ENCODE data around the gene ERCC2. TPM values are rescaled to one million over a fixed set of nuclear protein-coding genes. Genes with fewer than 3 reads are reported as not detected.
"Not testable (repeated sequence)": the region's sequence is repeated elsewhere in the genome, so short reads cannot be mapped to it uniquely, and the experiment has no call there.

The ERCC2 gene
- total RNA-seq = 10 to 100 TPM; 18.1 to 44.0 TPM

DNA sequence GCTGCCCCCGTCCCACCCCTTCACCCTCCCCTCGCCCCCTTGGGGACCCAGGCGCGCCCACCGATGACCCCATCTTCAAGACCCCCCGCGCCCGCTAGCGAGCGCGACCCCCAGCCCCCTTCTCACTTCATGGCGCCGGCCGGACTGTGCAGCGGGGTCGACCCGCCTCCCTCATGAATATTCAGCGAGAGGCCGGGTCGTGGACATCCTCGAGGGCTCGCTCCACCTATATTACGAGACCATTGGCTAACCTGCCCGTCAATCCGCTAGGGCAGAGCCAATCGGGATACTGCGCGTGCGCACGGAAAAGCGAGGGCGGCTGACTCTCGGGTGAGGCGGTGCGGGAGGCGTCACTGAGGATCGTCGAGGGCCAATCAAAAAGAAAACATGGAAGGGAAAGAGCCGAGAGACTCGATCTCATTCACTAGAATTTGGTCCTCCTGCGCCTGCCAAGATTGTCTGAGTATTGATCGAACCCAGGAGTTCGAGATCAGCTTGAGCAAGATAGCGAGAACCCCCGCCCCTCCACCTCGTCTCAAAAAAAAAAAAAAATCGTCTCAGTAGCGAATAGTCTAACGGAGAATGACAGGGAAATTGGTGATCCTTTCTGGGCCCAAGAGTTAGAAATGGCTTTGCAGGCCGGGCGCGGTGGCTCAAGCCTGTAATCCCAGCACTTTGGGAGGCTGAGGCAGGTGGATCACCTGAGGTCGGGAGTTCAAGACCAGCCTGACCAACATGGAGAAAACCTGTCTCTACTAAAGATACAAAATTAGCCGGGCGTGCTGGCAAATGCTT lies at the start of gene ERCC2:
TSS of gene ERCC2 (minus strand) at position 164 of the 795 bp plus-strand sequence. CDS start at position 131, 33 bp downstream.
- ATAC-seq = peak; percentile 99
- H3K4me1 Mint-ChIP-seq (ENCODE audit: low read depth in 2 of 2) = peaks cover 0 to 9% of the 10 kb centered on the region in 2 donors
- peak within 1 kb of the TSS; percentile 77 for H3K4me3 Mint-ChIP-seq
- no peaks in the 10 kb centered on the region for H3K9me3 Mint-ChIP-seq
- no peaks in the 10 kb centered on the region for H3K36me3 Mint-ChIP-seq
- no peaks in the 10 kb centered on the region for H3K27me3 Mint-ChIP-seq
- H3K27ac Mint-ChIP-seq = peak within 1 kb of the TSS; percentile 84 to 95
- peak; percentile 99 for DNase-seq (ENCODE audit: low spot score)

DNA sequence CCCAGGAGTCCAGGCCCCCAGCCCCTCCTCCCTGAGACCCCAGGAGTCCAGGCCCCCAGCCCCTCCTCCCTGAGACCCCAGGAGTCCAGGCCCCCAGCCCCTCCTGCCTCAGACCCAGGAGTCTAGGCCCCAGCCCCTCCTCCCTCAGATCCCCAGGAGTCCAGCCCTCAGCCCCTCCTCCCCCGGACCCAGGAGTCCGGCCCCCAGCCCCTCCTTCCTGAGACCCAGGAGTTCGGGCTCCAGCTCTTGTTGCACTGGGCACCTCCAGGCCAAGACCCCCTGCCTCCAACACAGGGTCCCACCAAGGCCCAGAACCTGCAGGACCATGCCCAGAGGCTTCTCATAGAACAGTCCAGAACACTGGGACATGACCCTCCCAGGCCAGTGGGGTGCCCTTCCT lies 49.5 kb upstream of the ERCC2 start:
- Mint-ChIP-seq H3K27ac (no peak overlapping the region), H3K36me3 (no peaks in the 10 kb centered on the region), H3K9me3 (no peaks in the 10 kb centered on the region), H3K27me3 (no peaks in the 10 kb centered on the region), H3K4me1 (ENCODE audit: low read depth in 2 of 2) (peaks cover 32 to 34% of the 10 kb centered on the region in 2 donors), H3K4me3 (no peak overlapping the region)
- no peak for ATAC-seq
- DNase-seq (ENCODE audit: low spot score) = no peak

DNA sequence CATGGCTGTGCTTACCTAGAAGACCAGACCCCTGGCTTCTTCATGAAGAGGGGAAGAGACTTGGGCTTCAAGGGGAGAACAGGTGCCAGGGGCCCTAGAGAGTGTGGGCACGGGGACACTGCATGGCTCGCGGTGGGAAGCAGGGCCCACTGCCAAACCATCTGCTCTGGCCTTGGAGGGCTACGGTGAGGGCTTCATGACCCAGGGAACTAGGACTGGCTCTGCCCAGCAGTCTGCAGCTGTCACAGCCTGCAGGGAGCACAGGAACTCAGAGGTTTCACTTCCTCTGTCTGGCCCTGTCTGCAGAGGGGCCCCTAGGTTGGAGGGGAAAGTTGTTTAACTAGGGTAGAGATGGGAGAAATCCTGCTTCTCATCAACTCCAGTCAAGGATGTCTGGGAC lies 49.0 kb upstream of the ERCC2 start:
- no peak for DNase-seq (ENCODE audit: low spot score)
- H3K27ac Mint-ChIP-seq = peak overlapping the region in 1 of 2 donors; percentile 51
- no peaks in the 10 kb centered on the region for H3K36me3 Mint-ChIP-seq
- no peak for ATAC-seq
- no peaks in the 10 kb centered on the region for H3K9me3 Mint-ChIP-seq
- peaks cover 29 to 31% of the 10 kb centered on the region in 2 donors for H3K4me1 Mint-ChIP-seq (ENCODE audit: low read depth in 2 of 2)
- no peaks in the 10 kb centered on the region for H3K27me3 Mint-ChIP-seq
- H3K4me3 Mint-ChIP-seq = peak overlapping the region; percentile 44

DNA sequence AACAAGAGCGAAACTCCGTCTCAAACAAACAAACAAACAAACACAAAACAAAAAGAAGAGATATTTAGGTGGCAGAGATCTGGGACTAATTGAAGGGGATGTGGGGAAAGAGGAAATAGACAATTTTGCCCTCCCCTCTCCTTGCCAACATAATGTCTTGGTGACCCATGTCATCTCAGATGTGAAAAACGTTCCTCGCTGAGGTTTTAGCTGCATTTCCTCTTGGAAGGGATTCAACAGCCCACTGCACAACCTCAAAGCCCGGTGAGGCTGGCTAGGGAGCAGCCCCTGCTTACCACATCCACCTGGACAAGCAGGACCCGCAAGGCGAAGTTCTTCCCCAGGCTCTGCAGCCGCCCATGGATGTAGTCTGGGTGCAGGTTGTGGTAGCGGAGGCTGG lies 48.4 kb upstream of the ERCC2 start:
- peaks cover 23 to 27% of the 10 kb centered on the region in 2 donors for H3K4me1 Mint-ChIP-seq (ENCODE audit: low read depth in 2 of 2)
- H3K36me3 Mint-ChIP-seq = no peaks in the 10 kb centered on the region
- no peak overlapping the region for H3K4me3 Mint-ChIP-seq
- no peak for ATAC-seq
- no peaks in the 10 kb centered on the region for H3K9me3 Mint-ChIP-seq
- no peak overlapping the region for H3K27ac Mint-ChIP-seq
- no peak for DNase-seq (ENCODE audit: low spot score)
- no peaks in the 10 kb centered on the region for H3K27me3 Mint-ChIP-seq

DNA sequence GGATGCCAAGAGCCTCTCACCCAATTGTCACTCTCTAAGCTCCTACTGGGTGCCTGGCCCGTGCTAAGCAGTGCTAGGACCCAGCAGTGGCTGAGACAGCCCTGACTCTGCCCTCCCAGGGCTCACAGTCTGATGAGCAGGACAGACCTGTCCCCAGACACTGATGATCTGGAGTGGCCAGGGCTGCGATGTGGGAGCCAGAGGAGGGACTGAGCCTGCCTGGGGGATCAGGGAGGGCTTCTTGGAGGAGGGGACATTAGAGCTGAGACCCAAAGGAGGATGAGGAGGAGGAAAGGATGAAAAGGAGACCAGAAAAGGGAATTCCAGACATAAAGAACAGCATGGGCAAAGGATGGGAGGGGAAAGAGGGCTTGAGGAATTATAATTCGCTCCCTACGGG lies 46.8 kb upstream of the ERCC2 start:
- no peaks in the 10 kb centered on the region for H3K9me3 Mint-ChIP-seq
- H3K4me1 Mint-ChIP-seq (ENCODE audit: low read depth in 2 of 2) = peaks cover 8 to 11% of the 10 kb centered on the region in 2 donors
- H3K27me3 Mint-ChIP-seq = no peaks in the 10 kb centered on the region
- H3K27ac Mint-ChIP-seq = no peak overlapping the region
- no peak for ATAC-seq
- no peak for DNase-seq (ENCODE audit: low spot score)
- H3K4me3 Mint-ChIP-seq = no peak overlapping the region
- no peaks in the 10 kb centered on the region for H3K36me3 Mint-ChIP-seq

DNA sequence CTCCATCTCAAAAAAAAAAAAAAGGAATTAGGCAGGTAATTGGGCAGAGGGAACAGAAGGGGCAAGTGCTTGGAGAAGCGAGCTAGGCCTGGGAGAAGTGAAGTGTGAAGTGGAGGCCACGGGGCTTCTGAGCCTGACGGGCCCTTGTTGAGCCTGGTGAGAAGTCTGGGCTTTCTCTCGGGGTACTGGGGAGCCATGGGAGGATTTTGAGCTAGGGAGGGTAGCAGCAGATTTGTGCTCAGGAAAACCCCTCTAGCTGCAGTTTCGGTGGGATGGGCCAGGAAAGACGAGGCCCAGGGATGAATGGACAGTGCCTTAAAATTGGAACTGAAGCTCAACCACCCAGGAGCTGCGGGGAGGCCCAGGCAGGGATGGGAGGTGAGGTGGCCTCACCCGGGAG lies 44.1 kb upstream of the ERCC2 start:
- no peak for ATAC-seq
- no peak for DNase-seq (ENCODE audit: low spot score)
- Mint-ChIP-seq H3K4me3 (no peak overlapping the region), H3K4me1 (ENCODE audit: low read depth in 2 of 2) (peaks cover 0 to 6% of the 10 kb centered on the region in 2 donors), H3K27me3 (no peaks in the 10 kb centered on the region), H3K36me3 (no peaks in the 10 kb centered on the region), H3K9me3 (no peaks in the 10 kb centered on the region), H3K27ac (no peak overlapping the region)

DNA sequence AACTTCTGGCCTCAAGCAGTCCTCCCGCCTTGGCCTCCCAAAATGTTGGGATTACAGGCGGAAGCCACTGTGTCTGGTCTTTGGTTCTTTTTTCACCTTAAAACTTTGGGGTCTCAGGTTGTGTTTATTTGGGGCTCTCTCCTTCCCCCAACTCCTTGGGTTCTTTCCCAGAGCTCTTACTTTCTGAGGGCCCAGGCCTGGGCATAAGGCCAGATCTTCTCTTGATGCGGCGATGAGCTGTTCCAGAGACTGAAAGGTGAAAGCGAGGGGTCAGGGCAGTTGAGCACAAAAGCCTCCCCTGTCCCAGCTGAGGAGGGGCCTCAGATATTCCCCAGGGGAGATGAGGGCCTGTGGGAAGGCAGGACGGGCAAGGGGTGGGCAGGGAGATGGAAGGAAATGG lies 43.1 kb upstream of the ERCC2 start:
- H3K9me3 Mint-ChIP-seq = no peaks in the 10 kb centered on the region
- DNase-seq (ENCODE audit: low spot score) (no peak), ATAC-seq (no peak)
- H3K36me3 Mint-ChIP-seq = peaks cover 9% of the 10 kb centered on the region
- H3K4me1 Mint-ChIP-seq (ENCODE audit: low read depth in 2 of 2) = peaks cover 7 to 9% of the 10 kb centered on the region in 2 donors
- no peak overlapping the region for H3K27ac Mint-ChIP-seq
- H3K27me3 Mint-ChIP-seq = no peaks in the 10 kb centered on the region
- H3K4me3 Mint-ChIP-seq = no peak overlapping the region

DNA sequence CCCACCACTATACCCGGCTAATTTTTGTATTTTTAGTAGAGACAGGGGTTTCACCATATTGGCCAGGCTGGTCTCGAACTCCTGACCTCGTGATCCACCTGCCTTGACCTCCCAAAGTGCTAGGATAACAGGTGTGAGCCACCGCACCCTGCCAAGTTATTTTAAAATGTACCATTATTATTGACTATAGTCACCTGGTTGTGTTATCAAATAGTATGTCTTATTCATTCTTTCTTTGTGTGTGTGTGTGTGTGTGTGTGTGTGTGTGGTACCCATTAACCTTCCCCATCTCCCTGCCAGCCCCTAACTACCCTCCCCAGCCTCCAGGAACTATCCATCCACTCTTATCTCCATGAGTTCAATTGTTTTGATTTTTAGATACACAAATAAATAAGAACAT lies 40.0 kb upstream of the ERCC2 start:
- H3K27ac Mint-ChIP-seq; ATAC-seq; H3K27me3 Mint-ChIP-seq; H3K4me3 Mint-ChIP-seq; DNase-seq (ENCODE audit: low spot score); H3K9me3 Mint-ChIP-seq: not testable (repeated sequence)
- Mint-ChIP-seq H3K36me3 (peaks cover 10% of the 10 kb centered on the region), H3K4me1 (ENCODE audit: low read depth in 2 of 2) (peaks cover 21 to 26% of the 10 kb centered on the region in 2 donors)

DNA sequence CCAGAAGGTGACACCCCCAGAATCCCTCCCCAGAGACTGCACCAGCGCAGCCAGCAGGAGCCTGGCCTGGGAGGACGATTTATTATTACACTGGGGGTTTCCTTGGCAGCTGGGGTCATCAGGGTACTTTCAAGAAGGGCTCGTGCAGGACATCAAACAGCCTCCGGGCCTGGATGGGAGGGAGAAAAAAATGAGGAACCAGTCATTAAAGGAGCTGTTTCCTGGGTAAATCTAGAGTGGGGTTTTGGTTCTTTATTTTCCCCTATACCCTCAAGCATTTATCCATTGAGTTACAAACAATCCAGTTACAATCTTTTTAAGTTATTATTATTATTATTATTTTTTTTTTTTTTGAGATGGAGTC lies 39.2 kb upstream of the ERCC2 start:
- no peaks in the 10 kb centered on the region for H3K27me3 Mint-ChIP-seq
- H3K27ac Mint-ChIP-seq = no peak overlapping the region
- H3K9me3 Mint-ChIP-seq = no peaks in the 10 kb centered on the region
- no peak for ATAC-seq
- no peak overlapping the region for H3K4me3 Mint-ChIP-seq
- no peak for DNase-seq (ENCODE audit: low spot score)
- peaks cover 10% of the 10 kb centered on the region for H3K36me3 Mint-ChIP-seq
- peaks cover 26 to 33% of the 10 kb centered on the region in 2 donors for H3K4me1 Mint-ChIP-seq (ENCODE audit: low read depth in 2 of 2)

DNA sequence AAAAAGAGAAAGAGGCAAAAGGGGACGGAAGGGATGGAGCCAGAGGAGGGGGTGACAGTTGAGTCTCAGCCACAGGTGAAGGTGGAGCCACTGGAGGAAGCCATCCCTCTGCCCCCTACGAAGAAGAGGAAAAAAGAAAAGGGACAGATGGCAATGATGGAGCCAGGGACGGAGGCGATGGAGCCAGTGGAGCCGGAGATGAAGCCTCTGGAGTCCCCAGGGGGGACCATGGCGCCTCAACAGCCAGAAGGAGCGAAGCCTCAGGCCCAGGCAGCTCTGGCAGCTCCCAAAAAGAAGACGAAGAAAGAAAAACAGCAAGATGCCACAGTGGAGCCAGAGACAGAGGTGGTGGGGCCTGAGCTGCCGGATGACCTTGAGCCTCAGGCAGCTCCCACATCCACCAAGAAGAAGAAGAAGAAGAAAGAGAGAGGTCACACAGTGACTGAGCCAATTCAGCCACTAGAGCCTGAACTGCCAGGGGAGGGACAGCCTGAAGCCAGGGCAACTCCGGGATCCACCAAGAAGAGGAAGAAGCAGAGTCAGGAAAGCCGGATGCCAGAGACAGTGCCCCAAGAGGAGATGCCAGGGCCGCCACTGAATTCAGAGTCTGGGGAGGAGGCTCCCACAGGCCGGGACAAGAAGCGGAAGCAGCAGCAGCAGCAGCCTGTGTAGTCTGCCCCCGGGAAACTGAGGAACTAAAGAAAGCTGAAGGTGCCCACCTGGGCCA lies 38.6 kb upstream of the ERCC2 start:
- Mint-ChIP-seq H3K9me3 (no peaks in the 10 kb centered on the region), H3K27ac (no peak overlapping the region), H3K4me3 (no peak overlapping the region), H3K27me3 (no peaks in the 10 kb centered on the region), H3K36me3 (peaks cover 10% of the 10 kb centered on the region), H3K4me1 (ENCODE audit: low read depth in 2 of 2) (peaks cover 30 to 38% of the 10 kb centered on the region in 2 donors)
- ATAC-seq (no peak), DNase-seq (ENCODE audit: low spot score) (no peak)

DNA sequence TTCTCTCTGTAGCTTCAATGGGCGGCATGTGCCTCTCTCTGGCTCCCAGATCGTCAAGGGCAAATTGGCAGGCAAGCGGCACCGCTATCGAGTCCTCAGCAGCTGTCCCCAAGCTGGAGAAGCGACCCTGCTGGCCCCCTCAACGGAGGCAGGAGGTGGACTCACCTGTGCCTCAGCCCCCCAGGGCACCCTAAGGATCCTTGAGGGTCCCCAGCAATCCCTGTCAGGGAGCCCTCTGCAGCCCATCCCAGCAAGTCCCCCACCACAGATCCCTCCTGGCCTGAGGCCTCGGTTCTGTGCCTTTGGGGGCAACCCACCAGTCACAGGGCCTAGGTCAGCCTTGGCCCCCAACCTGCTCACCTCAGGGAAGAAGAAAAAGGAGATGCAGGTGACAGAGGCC lies 37.7 kb upstream of the ERCC2 start:
- Mint-ChIP-seq H3K27me3 (peaks cover 0 to 4% of the 10 kb centered on the region in 2 donors), H3K9me3 (no peaks in the 10 kb centered on the region), H3K36me3 (peaks cover 10% of the 10 kb centered on the region), H3K27ac (peak overlapping the region in 1 of 2 donors; percentile 39), H3K4me1 (ENCODE audit: low read depth in 2 of 2) (peaks cover 35 to 44% of the 10 kb centered on the region in 2 donors), H3K4me3 (peak overlapping the region; percentile 92)
- ATAC-seq = no peak
- DNase-seq (ENCODE audit: low spot score) = no peak

DNA sequence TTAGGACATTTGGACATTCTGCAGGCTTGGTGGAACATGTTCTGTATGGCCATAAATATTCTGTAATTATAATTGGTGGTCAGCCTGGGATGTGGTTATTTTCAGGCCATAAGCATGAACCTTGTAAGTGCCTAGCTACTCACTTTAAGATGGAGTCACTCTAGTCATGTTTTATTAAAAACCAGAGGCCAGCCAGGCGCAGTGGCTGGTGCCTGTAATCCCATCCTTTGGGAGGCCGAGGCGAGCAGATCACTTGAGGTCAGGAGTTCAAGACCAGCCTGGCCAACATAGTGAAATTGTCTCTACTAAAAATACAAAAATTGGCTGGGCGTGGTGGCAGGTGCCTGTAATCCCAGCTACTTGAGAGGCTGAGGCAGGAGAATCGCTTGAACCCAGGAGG lies 37.2 kb upstream of the ERCC2 start:
- Mint-ChIP-seq H3K36me3 (peaks cover 10% of the 10 kb centered on the region), H3K4me3 (peak overlapping the region; percentile 92), H3K4me1 (ENCODE audit: low read depth in 2 of 2) (peaks cover 35 to 44% of the 10 kb centered on the region in 2 donors)
- not testable (repeated sequence) for ATAC-seq; H3K9me3 Mint-ChIP-seq; DNase-seq (ENCODE audit: low spot score); H3K27me3 Mint-ChIP-seq; H3K27ac Mint-ChIP-seq

DNA sequence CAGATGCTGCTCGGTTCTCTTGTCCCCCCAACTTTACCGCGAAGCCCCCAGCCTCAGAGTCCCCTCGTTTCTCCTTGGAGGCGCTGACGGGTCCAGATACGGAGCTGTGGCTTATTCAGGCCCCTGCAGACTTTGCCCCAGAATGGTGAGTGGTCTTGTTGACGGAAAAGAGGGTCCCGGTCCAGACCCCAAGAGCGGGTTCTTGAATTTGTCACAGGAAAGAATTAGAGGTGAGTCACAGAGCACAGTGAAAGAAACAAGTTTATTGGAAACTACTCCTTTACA lies 36.7 kb upstream of the ERCC2 start:
- Mint-ChIP-seq H3K4me3 (peak overlapping the region; percentile 92), H3K9me3 (no peaks in the 10 kb centered on the region), H3K27ac (peak overlapping the region; percentile 91 to 92), H3K4me1 (ENCODE audit: low read depth in 2 of 2) (peaks cover 35 to 44% of the 10 kb centered on the region in 2 donors), H3K36me3 (peaks cover 10% of the 10 kb centered on the region), H3K27me3 (peaks cover 0 to 4% of the 10 kb centered on the region in 2 donors)
- ATAC-seq (no peak), DNase-seq (ENCODE audit: low spot score) (no peak)

Data from natural killer cell treated with Interleukin-12 subunit alpha and Interleukin-12 subunit beta and Interleukin-15 and Interleukin-18, amount 100 ng/mL, for 72 hours (primary cell).